ENCODE results near the gene UROC1.
A peak's percentile ranks its signal among the peaks of the same experiment; 100 is the strongest.

UROC1 gene

GRCh38 chr3:126474498-126475412 is 42.8 kb downstream of the UROC1 start:
- Histone ChIP-seq H3K27me3 (ENCODE audit: control insufficient read depth in 5 of 5, insufficient read depth in 4 of 5, low read length in 5 of 5) (no peaks in the 10 kb centered on the region), H3K9me3 (ENCODE audit: control insufficient read depth in 5 of 5, low read length in 5 of 5) (no peaks in the 10 kb centered on the region), H3K36me3 (ENCODE audit: control insufficient read depth in 5 of 5, insufficient read depth in 5 of 5, low read length in 5 of 5) (peaks cover 5 to 19% (median 16%) of the 10 kb centered on the region in 5 donors), H3K4me3 (ENCODE audit: low read depth in 1 of 5, low read length in 5 of 5) (peak overlapping the region; percentile 75 to 86 (median 80)), H3K9ac (ENCODE audit: low read length in 5 of 5) (peak overlapping the region in 4 of 5 donors; percentile 24 to 91 (median 78)), H3K27ac (ENCODE audit: low read depth, low read length) (peak overlapping the region; percentile 54), H3K4me1 (ENCODE audit: control insufficient read depth in 5 of 5, insufficient read depth in 5 of 5, low read length in 5 of 5) (peaks cover 20 to 43% (median 38%) of the 10 kb centered on the region in 5 donors)

GRCh38 chr3:126473292-126474168 is 44.0 kb downstream of the UROC1 start:
- Histone ChIP-seq H3K4me1 (ENCODE audit: control insufficient read depth in 5 of 5, insufficient read depth in 5 of 5, low read length in 5 of 5) (peaks cover 20 to 46% (median 39%) of the 10 kb centered on the region in 5 donors), H3K27me3 (ENCODE audit: control insufficient read depth in 5 of 5, insufficient read depth in 4 of 5, low read length in 5 of 5) (no peaks in the 10 kb centered on the region), H3K4me3 (ENCODE audit: low read depth in 1 of 5, low read length in 5 of 5) (peak overlapping the region in 4 of 5 donors; percentile 1 to 31 (median 8)), H3K27ac (ENCODE audit: low read depth, low read length) (peak overlapping the region; percentile 20), H3K9ac (ENCODE audit: low read length in 5 of 5) (peak overlapping the region in 3 of 5 donors; percentile 27 to 53 (median 28)), H3K36me3 (ENCODE audit: control insufficient read depth in 5 of 5, insufficient read depth in 5 of 5, low read length in 5 of 5) (peaks cover 5 to 31% (median 29%) of the 10 kb centered on the region in 5 donors), H3K9me3 (ENCODE audit: control insufficient read depth in 5 of 5, low read length in 5 of 5) (no peaks in the 10 kb centered on the region)

- H3K27ac ChIP-seq (ENCODE audit: low read depth, low read length), result peak overlapping the region; percentile 51
- peak overlapping the region in 4 of 5 donors; percentile 24 to 50 (median 36) for H3K4me3 ChIP-seq (ENCODE audit: low read depth in 1 of 5, low read length in 5 of 5)
- H3K9ac ChIP-seq (ENCODE audit: low read length in 5 of 5), result peak overlapping the region; percentile 2 to 53 (median 35)
- peaks cover 20 to 51% (median 42%) of the 10 kb centered on the region in 5 donors for H3K4me1 ChIP-seq (ENCODE audit: control insufficient read depth in 5 of 5, insufficient read depth in 5 of 5, low read length in 5 of 5)
- no peaks in the 10 kb centered on the region for H3K9me3 ChIP-seq (ENCODE audit: control insufficient read depth in 5 of 5, low read length in 5 of 5)
- H3K36me3 ChIP-seq (ENCODE audit: control insufficient read depth in 5 of 5, insufficient read depth in 5 of 5, low read length in 5 of 5), result peaks cover 5 to 42% (median 39%) of the 10 kb centered on the region in 5 donors
- H3K27me3 ChIP-seq (ENCODE audit: control insufficient read depth in 5 of 5, insufficient read depth in 4 of 5, low read length in 5 of 5), result no peaks in the 10 kb centered on the region
Observed at GRCh38 chr3:126472277-126473006, 45.1 kb downstream of the UROC1 start.

GRCh38 chr3:126469479-126469878 is 48.1 kb downstream of the UROC1 start:
- Histone ChIP-seq H3K4me1 (ENCODE audit: control insufficient read depth in 5 of 5, insufficient read depth in 5 of 5, low read length in 5 of 5) (peaks cover 21 to 66% (median 53%) of the 10 kb centered on the region in 5 donors), H3K36me3 (ENCODE audit: control insufficient read depth in 5 of 5, insufficient read depth in 5 of 5, low read length in 5 of 5) (peaks cover 5 to 71% (median 69%) of the 10 kb centered on the region in 5 donors), H3K27ac (ENCODE audit: low read depth, low read length) (no peak overlapping the region), H3K4me3 (ENCODE audit: low read depth in 1 of 5, low read length in 5 of 5) (no peak overlapping the region), H3K9ac (ENCODE audit: low read length in 5 of 5) (no peak overlapping the region), H3K9me3 (ENCODE audit: control insufficient read depth in 5 of 5, low read length in 5 of 5) (no peaks in the 10 kb centered on the region), H3K27me3 (ENCODE audit: control insufficient read depth in 5 of 5, insufficient read depth in 4 of 5, low read length in 5 of 5) (no peaks in the 10 kb centered on the region)

GRCh38 chr3:126468028-126468891 is 49.3 kb downstream of the UROC1 start:
- Histone ChIP-seq H3K9me3 (ENCODE audit: control insufficient read depth in 5 of 5, low read length in 5 of 5) (no peaks in the 10 kb centered on the region), H3K27ac (ENCODE audit: low read depth, low read length) (no peak overlapping the region)

GRCh38 chr3:126467611-126467955 is 50.0 kb downstream of the UROC1 start:
- Histone ChIP-seq H3K9ac (ENCODE audit: low read length in 5 of 5) (no peak overlapping the region), H3K27ac (ENCODE audit: low read depth, low read length) (no peak overlapping the region), H3K36me3 (ENCODE audit: control insufficient read depth in 5 of 5, insufficient read depth in 5 of 5, low read length in 5 of 5) (peaks cover 7 to 85% (median 81%) of the 10 kb centered on the region in 5 donors), H3K9me3 (ENCODE audit: control insufficient read depth in 5 of 5, low read length in 5 of 5) (no peaks in the 10 kb centered on the region), H3K27me3 (ENCODE audit: control insufficient read depth in 5 of 5, insufficient read depth in 4 of 5, low read length in 5 of 5) (no peaks in the 10 kb centered on the region), H3K4me1 (ENCODE audit: control insufficient read depth in 5 of 5, insufficient read depth in 5 of 5, low read length in 5 of 5) (peaks cover 12 to 51% (median 38%) of the 10 kb centered on the region in 5 donors), H3K4me3 (ENCODE audit: low read depth in 1 of 5, low read length in 5 of 5) (no peak overlapping the region)

More at GRCh38 chr3:126468028-126468891, 49.3 kb downstream of the UROC1 start:
- H3K4me3 ChIP-seq (ENCODE audit: low read depth in 1 of 5, low read length in 5 of 5), result no peak overlapping the region
- H3K4me1 ChIP-seq (ENCODE audit: control insufficient read depth in 5 of 5, insufficient read depth in 5 of 5, low read length in 5 of 5), result peaks cover 16 to 58% (median 44%) of the 10 kb centered on the region in 5 donors
- peak overlapping the region in 1 of 5 donors; percentile 44 for H3K9ac ChIP-seq (ENCODE audit: low read length in 5 of 5)
- H3K36me3 ChIP-seq (ENCODE audit: control insufficient read depth in 5 of 5, insufficient read depth in 5 of 5, low read length in 5 of 5), result peaks cover 7 to 80% (median 78%) of the 10 kb centered on the region in 5 donors
- H3K27me3 ChIP-seq (ENCODE audit: control insufficient read depth in 5 of 5, insufficient read depth in 4 of 5, low read length in 5 of 5), result no peaks in the 10 kb centered on the region

- Histone ChIP-seq H3K9me3 (ENCODE audit: control insufficient read depth in 5 of 5, low read length in 5 of 5) (no peaks in the 10 kb centered on the region), H3K9ac (ENCODE audit: low read length in 5 of 5) (no peak overlapping the region), H3K4me3 (ENCODE audit: low read depth in 1 of 5, low read length in 5 of 5) (no peak overlapping the region), H3K4me1 (ENCODE audit: control insufficient read depth in 5 of 5, insufficient read depth in 5 of 5, low read length in 5 of 5) (peaks cover 7 to 46% (median 32%) of the 10 kb centered on the region in 5 donors), H3K27ac (ENCODE audit: low read depth, low read length) (no peak overlapping the region), H3K27me3 (ENCODE audit: control insufficient read depth in 5 of 5, insufficient read depth in 4 of 5, low read length in 5 of 5) (no peaks in the 10 kb centered on the region), H3K36me3 (ENCODE audit: control insufficient read depth in 5 of 5, insufficient read depth in 5 of 5, low read length in 5 of 5) (peaks cover 7 to 90% (median 87%) of the 10 kb centered on the region in 5 donors)
Observed at GRCh38 chr3:126466886-126467610, 50.5 kb downstream of the UROC1 start.

GRCh38 chr3:126465928-126466544 is 51.5 kb downstream of the UROC1 start:
- H3K4me1 ChIP-seq (ENCODE audit: control insufficient read depth in 5 of 5, insufficient read depth in 5 of 5, low read length in 5 of 5), result peaks cover 4 to 42% (median 29%) of the 10 kb centered on the region in 5 donors
- no peak overlapping the region for H3K4me3 ChIP-seq (ENCODE audit: low read depth in 1 of 5, low read length in 5 of 5)
- no peak overlapping the region for H3K27ac ChIP-seq (ENCODE audit: low read depth, low read length)
- peaks cover 10 to 96% (median 92%) of the 10 kb centered on the region in 5 donors for H3K36me3 ChIP-seq (ENCODE audit: control insufficient read depth in 5 of 5, insufficient read depth in 5 of 5, low read length in 5 of 5)
- no peaks in the 10 kb centered on the region for H3K27me3 ChIP-seq (ENCODE audit: control insufficient read depth in 5 of 5, insufficient read depth in 4 of 5, low read length in 5 of 5)
- H3K9me3 ChIP-seq (ENCODE audit: control insufficient read depth in 5 of 5, low read length in 5 of 5), result no peaks in the 10 kb centered on the region
- no peak overlapping the region for H3K9ac ChIP-seq (ENCODE audit: low read length in 5 of 5)

All from subcutaneous abdominal adipose tissue (tissue), 5 donors.